GM12892 (cell line): ENCODE data around the gene KATNB1.

Experiments used
- POLR2A ChIP-seq: IDR thresholded peaks from 2 replicates; pipeline ENCODE4 v1.6.1; 2011; ENCODE audit warnings: low read depth, low read length, control low read depth
- POLR2AphosphoS5 ChIP-seq: IDR thresholded peaks from 2 replicates; pipeline ENCODE4 v1.6.1; 2011; ENCODE audit warnings: low read depth, low read length, control low read depth
- TAF1 ChIP-seq: IDR thresholded peaks from 2 replicates; pipeline ENCODE4 v1.6.1; 2011; ENCODE audit warnings: low read depth, mild to moderate bottlenecking, control low read depth, low read length, borderline replicate concordance

DNA sequence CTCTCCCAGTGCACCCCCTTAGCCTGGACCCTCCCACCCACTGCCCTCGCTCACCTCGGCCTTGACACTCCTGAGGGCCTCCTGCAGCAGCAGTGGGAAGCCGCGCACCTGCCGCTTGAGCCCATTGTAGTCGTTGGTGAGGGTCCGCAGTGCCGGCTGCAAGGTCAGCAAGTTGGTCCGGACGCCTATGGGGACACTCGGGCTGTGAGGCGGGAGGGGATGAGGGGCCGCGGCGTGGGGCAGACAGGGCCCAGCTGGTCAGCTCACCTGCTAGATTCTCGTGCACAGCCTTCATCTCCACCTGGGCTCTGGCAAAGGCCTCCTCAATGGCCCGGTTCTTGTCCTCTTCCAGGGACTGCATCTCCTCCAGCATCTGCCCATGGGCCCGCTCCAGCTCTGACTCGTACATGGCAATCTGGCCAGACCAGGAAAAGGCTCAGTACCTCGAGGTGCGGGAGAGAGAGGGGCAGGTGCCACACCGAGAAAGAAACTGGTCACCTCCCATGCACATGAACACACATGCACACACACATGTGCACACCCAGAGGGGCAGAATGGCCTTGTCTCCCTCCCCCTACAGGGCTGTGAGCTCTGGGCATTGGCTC lies 34.1 kb downstream of the KATNB1 start:
- no peak for TF ChIP-seq TAF1
- no peak for TF ChIP-seq POLR2A
- TF ChIP-seq POLR2AphosphoS5 = no peak
